ENCODE measurements around the gene ZNF132.

The ZNF132 gene

GRCh38 chr19:58400916-58401839 is 38.8 kb downstream of the ZNF132 start (continued):
- no peak for TF ChIP-seq ZNF155 (tag by site-specific recombination; IDR thresholded peaks at IDR 0.05)
- peak; percentile 89 for TF ChIP-seq ZBTB26 (tag by site-specific recombination; optimal IDR thresholded peaks at IDR 0.05)
- no peak for TF ChIP-seq ZNF416 (tag by site-specific recombination; IDR thresholded peaks at IDR 0.05)
- no peak for TF ChIP-seq ZNF555 (tag by site-specific recombination; conservative IDR thresholded peaks at IDR 0.05)
- TF ChIP-seq ZNF776 (tag by site-specific recombination; IDR thresholded peaks at IDR 0.05; ENCODE audit: borderline replicate concordance) = no peak
- TF ChIP-seq ZSCAN16 (tag by site-specific recombination; IDR thresholded peaks at IDR 0.05) = no peak
- TF ChIP-seq ZNF391 (tag by site-specific recombination; IDR thresholded peaks at IDR 0.05; ENCODE audit: borderline replicate concordance, low read depth) = no peak; the same call in 1 of the 2 replicates
- no peak for TF ChIP-seq ZNF658 (tag by site-specific recombination; IDR thresholded peaks at IDR 0.05)
- TF ChIP-seq ZNF16 (tag by site-specific recombination; IDR thresholded peaks at IDR 0.05; ENCODE audit: low read depth) = no peak
- TF ChIP-seq PRDM10 (tag by site-specific recombination; IDR thresholded peaks at IDR 0.05) = peak; percentile 59
- no peak for TF ChIP-seq INSM2 (tag by site-specific recombination; IDR thresholded peaks at IDR 0.05)
- no peak for TF ChIP-seq ZNF768 (tag by site-specific recombination; IDR thresholded peaks at IDR 0.05)
- peak; percentile 41 for TF ChIP-seq ZBTB10 (tag by site-specific recombination; IDR thresholded peaks at IDR 0.05)
- 0 out of 2 replicates have a peak, but pooled peaks have one; percentile 16 for TF ChIP-seq ZNF610 (tag by site-specific recombination; IDR thresholded peaks at IDR 0.05; ENCODE audit: borderline replicate concordance)
- TF ChIP-seq ZNF311 (tag by site-specific recombination; IDR thresholded peaks at IDR 0.05; ENCODE audit: borderline replicate concordance) = no peak
- no peak for TF ChIP-seq ZNF600 (tag by site-specific recombination; IDR thresholded peaks at IDR 0.05)
- no peak for TF ChIP-seq MZF1 (tag by site-specific recombination; IDR thresholded peaks at IDR 0.05; ENCODE audit: borderline replicate concordance)
- no peak for TF ChIP-seq ZNF112 (tag by site-specific recombination; IDR thresholded peaks at IDR 0.05)
- TF ChIP-seq ZNF133 (tag by site-specific recombination; IDR thresholded peaks at IDR 0.05) = no peak
- TF ChIP-seq ZSCAN18 (tag by site-specific recombination; IDR thresholded peaks at IDR 0.05) = no peak
- TF ChIP-seq AEBP2 (tag by site-specific recombination; IDR thresholded peaks at IDR 0.05; ENCODE audit: borderline replicate concordance) = no peak
- TF ChIP-seq ZNF24 (tag by site-specific recombination; IDR thresholded peaks at IDR 0.05) = no peak
- TF ChIP-seq HOXD13 (CRISPR knock-in tag; IDR thresholded peaks at IDR 0.05; ENCODE audit: borderline replicate concordance) = no peak
